Loucy (cell line): ENCODE data around the gene PLXNA2.

Experiments
- H2AFZ ChIP-seq: fragments of 200-600 bp; sonication (generic); 2 replicates; pipeline ENCODE4 v1.6.0; 2016; ENCODE audit warnings: antibody characterized with exemption, mild to moderate bottlenecking, low read length, moderate library complexity
- H3F3A ChIP-seq: fragments of 200-600 bp; 2 replicates; pipeline ENCODE4 v1.6.0; 2016; ENCODE audit warnings: antibody characterized with exemption, low read depth, mild to moderate bottlenecking
- H3K27me3 ChIP-seq: fragments of 200-600 bp; sonication (generic); 2 replicates; pipeline ENCODE4 v1.6.1; 2014; ENCODE audit warnings: low read length, mild to moderate bottlenecking; ENCODE audit not compliant: insufficient read depth, poor library complexity, severe bottlenecking
- H3K36me3 ChIP-seq: fragments of 200-600 bp; sonication (generic); 2 replicates; pipeline ENCODE4 v1.6.1; 2016; ENCODE audit warnings: low read length; ENCODE audit not compliant: insufficient read depth
- H3K4me1 ChIP-seq: fragments of 200-600 bp; sonication (generic); 2 replicates; pipeline ENCODE4 v1.5.1; 2014; ENCODE audit warnings: low read length, mild to moderate bottlenecking; ENCODE audit not compliant: insufficient read depth, poor library complexity, severe bottlenecking
- H3K4me2 ChIP-seq: fragments of 200-600 bp; sonication (generic); 2 replicates; pipeline ENCODE4 v1.6.0; 2014; ENCODE audit warnings: antibody characterized with exemption, low read length, low read depth, mild to moderate bottlenecking; ENCODE audit not compliant: poor library complexity, severe bottlenecking
- H3K4me3 ChIP-seq: fragments of 200-600 bp; sonication (generic); 2 replicates; pipeline ENCODE4 v1.5.1; 2014; ENCODE audit warnings: low read length, mild to moderate bottlenecking, mixed read lengths; ENCODE audit not compliant: poor library complexity, severe bottlenecking
- H3K79me2 ChIP-seq: fragments of 200-600 bp; sonication (generic); 2 replicates; pipeline ENCODE4 v1.6.1; 2014; ENCODE audit warnings: low read length; ENCODE audit not compliant: insufficient read depth
- H3K9ac ChIP-seq: fragments of 200-600 bp; sonication (generic); 2 replicates; pipeline ENCODE4 v1.6.0; 2014; ENCODE audit warnings: mild to moderate bottlenecking, low read depth, low read length, moderate library complexity; ENCODE audit not compliant: poor library complexity, severe bottlenecking
- H3K9me2 ChIP-seq: fragments of 200-600 bp; sonication (generic); replicated peaks from 2 replicates; pipeline ENCODE4 v1.6.1; 2016; ENCODE audit warnings: low read depth, low read length, mixed read lengths
- H3K9me3 ChIP-seq: fragments of 200-600 bp; sonication (generic); 2 replicates; pipeline ENCODE4 v1.6.1; 2014; ENCODE audit warnings: mild to moderate bottlenecking, antibody characterized with exemption, low read length, low read depth; ENCODE audit not compliant: insufficient read depth
- H4K20me1 ChIP-seq: fragments of 200-600 bp; sonication (generic); 2 replicates; pipeline ENCODE4 v1.6.0; 2014; ENCODE audit warnings: antibody characterized with exemption, low read length, mild to moderate bottlenecking; ENCODE audit not compliant: insufficient read depth, poor library complexity, severe bottlenecking
- CTCF ChIP-seq: fragments of 200-600 bp; sonication (generic); conservative IDR thresholded peaks from 2 replicates; pipeline ENCODE4 v1.5.1; 2014; ENCODE audit warnings: mild to moderate bottlenecking, antibody characterized with exemption, low read length
- EZH2phosphoT487 ChIP-seq: fragments of 200-600 bp; IDR thresholded peaks from 2 replicates; pipeline ENCODE4 v1.6.1; 2018; ENCODE audit warnings: antibody characterized with exemption, mild to moderate bottlenecking, moderate library complexity, borderline replicate concordance

Gene PLXNA2

GRCh38 chr1:208182880-208183645 lies 61.1 kb downstream of the PLXNA2 start:
- no peak for TF ChIP-seq CTCF
- TF ChIP-seq EZH2phosphoT487 = no peak
- H4K20me1 ChIP-seq = no peaks in the 10 kb centered on the region
- H3K4me1 ChIP-seq = no peaks in the 10 kb centered on the region
- H3K9me3 ChIP-seq = no peaks in the 10 kb centered on the region
- H3K36me3 ChIP-seq = no peaks in the 10 kb centered on the region
- H2AFZ ChIP-seq = no peak overlapping the region
- H3K4me3 ChIP-seq = no peak overlapping the region
- H3K79me2 ChIP-seq = no peaks in the 10 kb centered on the region
- no peaks in the 10 kb centered on the region for H3F3A ChIP-seq
- H3K4me2 ChIP-seq = no peak overlapping the region
- no peak overlapping the region for H3K9ac ChIP-seq
- H3K27me3 ChIP-seq = no peaks in the 10 kb centered on the region
- no peaks in the 10 kb centered on the region for H3K9me2 ChIP-seq

GRCh38 chr1:208181364-208181763 lies 62.8 kb downstream of the PLXNA2 start:
- no peaks in the 10 kb centered on the region for H3F3A ChIP-seq
- H2AFZ ChIP-seq = no peak overlapping the region
- no peaks in the 10 kb centered on the region for H3K36me3 ChIP-seq
- no peaks in the 10 kb centered on the region for H3K9me3 ChIP-seq
- no peaks in the 10 kb centered on the region for H3K4me1 ChIP-seq
- H3K79me2 ChIP-seq = no peaks in the 10 kb centered on the region
- no peak for TF ChIP-seq EZH2phosphoT487
- TF ChIP-seq CTCF = no peak
- no peak overlapping the region for H3K4me3 ChIP-seq
- no peak overlapping the region for H3K9ac ChIP-seq
- H3K4me2 ChIP-seq = no peak overlapping the region
- H3K27me3 ChIP-seq = no peaks in the 10 kb centered on the region
- no peaks in the 10 kb centered on the region for H4K20me1 ChIP-seq
- no peaks in the 10 kb centered on the region for H3K9me2 ChIP-seq

- Histone ChIP-seq H3K79me2 (no peaks in the 10 kb centered on the region), H3K4me1 (no peaks in the 10 kb centered on the region), H3F3A (no peaks in the 10 kb centered on the region), H3K36me3 (no peaks in the 10 kb centered on the region), H4K20me1 (no peaks in the 10 kb centered on the region), H3K9me2 (no peaks in the 10 kb centered on the region), H3K9ac (no peak overlapping the region), H3K9me3 (no peaks in the 10 kb centered on the region), H2AFZ (no peak overlapping the region), H3K27me3 (no peaks in the 10 kb centered on the region), H3K4me3 (no peak overlapping the region), H3K4me2 (no peak overlapping the region)
- no peak for TF ChIP-seq CTCF
- no peak for TF ChIP-seq EZH2phosphoT487
These were observed 63.8 kb downstream of the PLXNA2 start for GRCh38 chr1:208180421-208180820.
